ENCODE measurements around the gene HS3ST3B1.

Gene HS3ST3B1

DNA sequence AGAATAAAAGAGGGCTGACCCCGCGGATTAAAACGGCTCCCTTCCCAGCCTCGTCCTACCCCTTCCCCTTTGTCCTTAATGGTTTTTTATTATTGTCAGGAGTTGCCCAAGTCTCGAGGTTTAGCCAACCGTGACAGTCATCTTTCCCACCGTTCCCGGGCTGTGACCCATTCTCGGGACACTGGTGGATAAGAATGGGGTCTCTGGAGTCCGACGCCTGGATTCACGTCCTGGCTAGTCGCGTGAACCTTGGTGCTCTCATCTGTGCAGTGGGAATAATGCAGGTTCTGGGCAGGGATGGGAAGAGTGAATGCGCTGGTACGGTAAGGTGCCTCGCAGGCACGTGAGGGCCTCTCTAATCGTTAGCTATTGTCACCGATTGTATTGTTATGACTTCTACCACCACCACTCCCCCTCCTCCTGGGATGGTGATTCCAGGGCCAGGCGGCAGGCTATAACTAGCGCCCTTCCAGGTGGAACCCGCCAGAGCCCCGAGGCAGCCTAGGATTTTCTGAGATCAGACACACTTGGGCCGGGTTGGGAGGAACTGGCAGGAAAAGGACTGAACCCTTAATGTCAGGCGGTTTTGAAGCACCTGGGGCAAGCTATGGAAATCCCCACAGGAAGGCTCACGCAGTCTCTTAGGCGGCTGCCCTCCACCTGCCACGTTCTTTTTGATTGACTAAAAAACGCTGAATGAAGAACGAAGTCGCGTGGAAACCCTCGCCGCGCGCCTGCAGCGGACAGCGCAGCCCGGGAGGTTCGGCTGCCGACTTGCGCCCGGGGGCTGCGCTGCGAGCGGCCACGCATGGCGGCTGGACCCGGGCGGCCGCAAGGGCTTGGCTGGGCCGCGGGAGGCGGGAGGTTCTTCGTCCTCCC lies 2.7 kb downstream of the HS3ST3B1 start:
- no peak for DNase-seq (ENCODE audit: low read depth)

DNA sequence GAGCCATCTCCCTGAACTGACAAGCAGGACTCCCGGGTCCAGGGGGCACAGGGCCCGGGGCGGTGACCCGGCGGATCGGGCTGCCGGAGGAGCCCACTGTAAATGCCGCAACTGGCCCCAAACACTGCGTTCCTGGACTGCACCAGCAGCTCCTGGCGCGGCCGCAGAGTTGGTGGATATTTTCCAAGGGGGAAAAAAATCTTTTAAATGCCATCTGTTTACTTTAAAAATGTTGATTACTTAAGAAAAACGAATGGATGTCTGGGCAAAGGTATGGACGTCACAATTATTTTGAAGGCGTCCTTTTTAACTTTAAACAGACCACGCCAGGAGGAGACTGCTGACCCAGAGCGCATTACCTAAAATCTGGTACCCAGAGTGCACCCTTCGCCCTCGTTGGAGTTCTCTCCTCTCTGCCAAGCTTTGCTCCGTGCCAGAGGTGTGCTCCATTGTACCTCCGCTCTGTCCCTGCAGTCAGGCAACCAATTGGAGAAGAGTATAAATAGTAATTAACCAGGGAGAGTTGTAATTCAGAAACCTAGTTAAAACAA lies 3.4 kb downstream of the HS3ST3B1 start:
- no peak for DNase-seq (ENCODE audit: low read depth)

DNA sequence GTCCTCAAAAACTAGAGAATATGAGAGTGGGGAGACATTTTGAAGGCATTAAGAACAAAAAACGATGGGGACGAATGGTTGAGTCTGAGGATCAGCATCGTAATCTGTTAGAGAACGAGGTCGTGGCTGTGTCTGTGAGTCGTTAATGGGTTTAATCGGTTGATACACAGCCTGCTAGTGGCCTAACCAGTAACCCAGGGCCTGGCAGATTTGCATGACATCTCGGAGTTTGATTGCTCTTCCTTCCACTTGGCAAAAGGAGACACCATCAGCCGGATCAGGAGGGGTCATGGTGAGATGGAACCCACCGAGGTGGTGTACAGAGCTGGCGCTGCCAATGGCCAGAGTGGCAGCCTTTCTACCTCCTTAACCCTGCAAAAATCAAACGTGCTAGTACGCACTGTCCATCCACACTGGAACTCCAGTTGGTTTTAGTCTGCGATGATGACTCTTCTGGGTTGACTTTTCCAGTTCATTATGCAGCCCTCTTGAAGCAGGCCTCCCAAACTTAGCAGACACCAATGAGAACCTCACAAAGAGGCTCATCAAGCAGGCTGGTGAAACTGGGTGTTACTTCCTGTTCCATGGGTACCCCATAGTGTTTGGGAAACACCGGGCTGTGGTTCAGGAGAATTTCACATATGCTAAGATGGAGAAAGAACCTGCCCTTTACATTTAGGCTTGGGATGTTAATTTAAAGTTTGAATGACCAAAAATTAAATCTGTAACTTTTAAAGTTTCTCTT lies 4.1 kb downstream of the HS3ST3B1 start:
- no peak for DNase-seq (ENCODE audit: low read depth)

DNA sequence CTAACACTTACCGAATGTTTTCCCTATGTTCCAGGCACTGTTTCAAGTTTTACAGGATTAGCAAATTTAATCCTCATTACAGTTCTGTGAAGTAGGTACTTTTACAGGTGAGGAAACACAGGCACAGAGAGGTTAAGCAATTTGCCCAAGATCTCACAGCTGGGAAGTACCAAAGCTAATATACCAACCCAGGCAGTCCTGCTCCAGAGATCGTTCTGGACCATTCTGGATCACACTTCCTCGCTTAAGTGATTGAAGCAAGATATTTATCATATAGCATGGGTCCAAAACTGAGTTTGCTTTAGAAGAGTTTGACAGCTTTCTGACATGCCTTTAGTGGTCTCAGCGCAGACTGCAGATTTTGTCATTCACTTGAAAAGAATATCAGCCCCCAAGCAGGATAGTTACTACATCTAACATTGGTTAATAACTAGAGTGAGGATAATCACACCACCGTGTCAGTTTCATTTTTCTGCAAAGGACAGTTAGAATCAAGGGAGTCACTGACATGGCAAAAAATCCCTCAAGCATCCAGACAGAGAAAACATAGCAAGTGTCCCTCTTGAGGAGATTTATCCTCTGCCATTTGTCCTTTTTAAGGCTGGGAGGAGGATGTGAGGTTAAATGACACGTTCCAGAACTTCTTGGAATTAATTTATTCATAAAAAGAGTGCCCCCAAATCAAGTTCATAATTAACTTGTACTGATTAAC lies 5.1 kb downstream of the HS3ST3B1 start:
- no peak for DNase-seq (ENCODE audit: low read depth)

DNA sequence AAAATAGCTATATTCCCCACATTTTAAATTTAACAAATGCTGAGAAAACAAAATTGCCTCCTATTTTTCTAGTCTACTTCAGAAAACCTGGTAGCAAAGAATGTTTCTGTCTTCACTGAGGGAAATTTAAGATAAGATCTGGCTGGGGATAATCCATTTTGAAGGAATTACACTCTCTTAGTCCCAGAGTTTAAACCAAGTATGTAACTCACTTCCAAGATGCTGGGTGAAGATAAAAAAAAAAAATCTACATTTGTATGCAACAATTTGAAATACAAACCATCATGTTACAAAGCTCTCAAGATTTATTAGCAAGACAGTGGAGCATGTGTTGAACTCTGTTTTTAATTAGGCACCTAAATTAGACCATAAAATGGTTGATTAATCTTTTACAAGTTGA lies 5.7 kb downstream of the HS3ST3B1 start:
- no peak for DNase-seq (ENCODE audit: low read depth)

DNA sequence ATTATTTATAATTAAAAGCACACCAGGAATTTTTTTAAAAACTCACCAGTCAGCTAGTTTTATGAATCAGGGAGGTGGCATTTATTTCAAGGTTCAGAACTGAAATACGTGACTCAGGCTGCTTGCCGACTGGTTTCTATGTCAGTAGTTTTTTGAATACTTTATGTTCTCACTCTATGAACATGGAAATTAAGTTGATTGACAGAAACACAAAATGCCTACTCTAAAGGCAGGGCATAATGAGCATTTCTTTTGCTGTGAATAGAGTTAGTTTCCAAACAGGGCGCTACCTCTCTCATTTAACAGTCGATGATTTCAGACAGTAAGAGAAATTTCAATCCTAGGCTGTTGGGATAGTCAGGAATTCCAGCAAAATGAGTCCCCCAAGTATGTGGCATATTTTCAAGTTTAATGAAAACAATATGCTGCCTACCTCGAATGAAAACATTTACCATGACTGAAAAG lies 6.7 kb downstream of the HS3ST3B1 start:
- DNase-seq (ENCODE audit: low read depth) = no peak

DNA sequence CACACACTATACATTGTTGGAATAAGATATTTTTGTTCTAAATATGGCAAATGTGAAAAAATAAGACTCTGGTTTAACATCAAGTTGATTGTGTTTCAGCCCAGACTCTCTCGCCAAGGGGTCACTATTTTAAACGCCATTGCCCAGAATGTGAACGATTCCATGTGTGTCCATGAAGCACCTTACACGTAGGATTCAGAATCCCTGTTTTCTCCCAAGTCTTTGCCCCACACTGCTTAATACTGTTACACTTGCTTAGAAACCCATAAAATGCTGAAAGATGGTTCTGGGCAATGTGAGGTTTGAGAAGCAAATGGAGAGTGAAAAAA lies 7.7 kb downstream of the HS3ST3B1 start:
- no peak for DNase-seq (ENCODE audit: low read depth)

DNA sequence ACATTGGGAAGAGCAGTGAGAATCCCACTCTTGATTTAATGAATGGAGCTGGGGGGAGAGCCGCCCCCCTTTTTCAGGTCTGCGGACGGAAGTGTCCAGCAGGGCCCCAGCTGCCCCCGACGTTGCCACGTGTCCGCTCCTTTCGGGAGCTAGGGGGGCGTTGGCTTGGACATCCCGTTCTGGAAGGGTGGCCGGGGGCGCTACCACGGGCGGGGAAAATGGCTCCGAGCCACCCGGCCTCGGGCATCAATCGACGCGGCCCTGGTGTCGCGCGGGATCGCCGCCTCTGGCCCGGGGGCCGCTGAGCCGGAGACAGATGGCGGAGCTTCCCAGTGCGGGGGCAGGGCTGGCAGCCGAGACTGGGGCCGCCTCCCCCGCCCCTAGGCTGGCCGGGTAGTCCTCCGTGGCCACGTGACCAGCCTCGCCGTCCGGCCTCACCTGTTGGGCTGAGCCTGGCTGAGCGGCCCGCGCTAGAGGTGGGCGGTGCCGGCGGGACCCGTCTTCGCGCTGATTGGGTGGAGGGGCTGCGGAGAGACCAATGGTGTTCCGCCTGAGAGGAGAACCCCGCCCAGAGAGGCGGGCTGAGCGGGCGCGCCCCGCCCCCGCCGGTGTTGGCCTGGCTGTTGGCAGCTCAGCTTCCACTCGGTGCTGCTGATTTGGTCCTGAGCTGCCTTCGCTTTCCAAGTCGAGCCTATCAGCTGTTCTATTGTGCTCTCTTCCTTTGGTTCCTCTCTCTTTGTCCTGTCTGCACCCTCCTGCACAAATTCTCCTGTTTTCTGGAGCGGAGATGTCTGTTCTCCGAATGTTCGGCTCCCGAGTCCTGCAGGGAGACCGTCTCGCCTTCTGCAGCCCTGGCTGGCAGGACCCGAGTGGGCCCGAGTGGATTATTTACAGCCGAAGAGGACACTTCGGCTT lies 8.3 kb downstream of the HS3ST3B1 start:
- DNase-seq (ENCODE audit: low read depth) = peak; percentile 89

DNA sequence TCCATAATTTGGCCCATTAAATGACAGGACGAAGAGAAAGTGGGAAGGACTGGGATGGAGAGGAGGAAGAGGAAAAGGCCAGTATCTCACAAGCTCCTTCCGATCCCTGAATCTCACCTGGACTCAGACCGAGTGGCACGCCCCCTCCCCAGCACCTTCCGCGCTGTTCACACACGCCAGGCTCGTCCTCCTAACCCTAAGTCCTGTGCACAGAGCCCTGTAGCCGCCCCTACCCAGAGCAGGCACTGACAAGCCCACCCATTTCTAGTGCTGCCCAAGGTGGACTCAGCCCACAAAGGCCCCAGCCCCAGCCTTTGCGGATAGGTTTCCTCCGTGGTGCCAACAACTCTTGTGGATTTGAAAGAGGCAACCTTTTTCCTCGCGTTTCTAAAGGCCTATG lies 9.2 kb downstream of the HS3ST3B1 start:
- no peak for DNase-seq (ENCODE audit: low read depth)

DNA sequence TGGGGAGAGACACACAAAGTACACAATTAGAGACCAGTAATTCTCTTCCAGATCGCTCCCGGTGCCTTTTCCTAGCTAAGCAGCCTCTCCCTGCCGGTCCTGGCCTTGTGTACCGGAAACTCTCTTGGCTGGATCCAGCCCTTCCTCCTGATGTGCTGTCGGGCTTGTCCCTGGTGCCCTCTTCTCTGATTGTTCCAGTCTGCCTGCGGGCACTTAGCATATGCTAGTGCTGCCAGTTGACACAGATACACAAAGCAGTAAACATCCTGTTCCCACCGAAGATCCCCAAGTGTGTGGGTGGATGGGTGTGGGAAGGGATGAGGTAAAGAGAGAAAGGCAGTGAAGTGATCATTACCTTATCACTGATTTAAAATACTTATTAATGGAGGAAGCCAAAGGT lies 9.7 kb downstream of the HS3ST3B1 start:
- DNase-seq (ENCODE audit: low read depth) = no peak

DNA sequence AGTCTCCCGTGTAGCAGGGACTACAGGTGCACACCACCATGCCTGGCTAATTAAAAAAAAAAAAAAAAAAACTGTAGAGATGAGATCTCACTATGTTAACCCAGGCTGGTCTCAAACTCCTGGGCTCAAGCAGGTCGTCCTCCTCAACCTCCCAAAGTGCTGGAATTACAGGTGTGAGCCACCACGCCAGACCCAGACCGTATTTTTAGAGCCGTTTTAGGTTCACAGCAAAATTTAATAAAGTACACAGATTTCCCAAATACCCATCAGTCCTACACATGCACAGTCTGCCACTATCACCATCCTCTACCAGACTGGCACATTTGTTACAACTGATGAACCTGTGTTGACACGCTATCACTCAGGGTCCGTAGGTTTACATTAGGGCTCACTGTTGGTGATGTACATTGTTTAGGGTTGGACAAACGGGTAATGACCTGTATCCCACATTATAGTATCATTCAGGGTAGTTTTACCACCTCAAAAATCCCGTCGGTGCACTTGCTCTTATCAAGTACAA lies 10.4 kb downstream of the HS3ST3B1 start:
- DNase-seq (ENCODE audit: low read depth) = no peak

DNA sequence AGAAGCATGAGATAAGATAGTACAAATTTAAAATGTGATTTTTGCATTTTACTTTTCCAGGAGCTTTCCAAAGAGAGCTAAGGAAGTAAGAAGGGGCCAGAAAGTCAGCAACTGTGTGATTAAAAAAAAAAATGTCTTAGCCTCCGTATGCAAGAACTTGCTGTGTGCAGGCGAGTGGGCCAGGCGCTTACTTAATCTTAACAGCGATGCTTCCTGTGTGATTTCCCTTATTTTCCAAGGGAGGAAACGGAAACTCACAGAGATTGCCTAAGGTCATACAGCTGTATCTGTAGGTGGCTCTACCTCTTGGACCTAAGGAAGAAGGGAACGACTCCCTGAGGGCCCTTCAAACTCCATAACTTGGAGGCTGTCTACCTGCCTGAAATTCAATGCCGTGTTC lies 11.1 kb downstream of the HS3ST3B1 start:
- no peak for DNase-seq (ENCODE audit: low read depth)

DNA sequence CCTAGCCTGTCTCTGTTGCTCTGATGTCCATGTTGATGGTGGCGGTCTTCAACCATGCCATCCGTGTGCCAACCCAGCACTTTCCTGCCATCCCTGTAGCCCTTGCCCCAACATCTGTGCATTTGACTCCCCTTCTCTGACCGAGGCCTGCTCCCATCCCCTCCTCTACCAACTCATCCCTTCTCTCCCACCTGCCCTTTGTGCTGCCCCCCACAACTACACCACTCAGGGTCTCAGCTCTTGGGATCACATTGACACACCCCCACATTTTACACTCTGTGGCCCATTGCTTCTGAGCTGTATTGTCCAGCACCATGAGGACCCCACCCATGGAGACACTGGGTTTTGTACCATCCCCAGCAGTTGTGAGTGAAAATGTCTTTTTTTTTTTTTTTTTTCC lies 11.6 kb downstream of the HS3ST3B1 start:
- no peak for DNase-seq (ENCODE audit: low read depth)

DNA sequence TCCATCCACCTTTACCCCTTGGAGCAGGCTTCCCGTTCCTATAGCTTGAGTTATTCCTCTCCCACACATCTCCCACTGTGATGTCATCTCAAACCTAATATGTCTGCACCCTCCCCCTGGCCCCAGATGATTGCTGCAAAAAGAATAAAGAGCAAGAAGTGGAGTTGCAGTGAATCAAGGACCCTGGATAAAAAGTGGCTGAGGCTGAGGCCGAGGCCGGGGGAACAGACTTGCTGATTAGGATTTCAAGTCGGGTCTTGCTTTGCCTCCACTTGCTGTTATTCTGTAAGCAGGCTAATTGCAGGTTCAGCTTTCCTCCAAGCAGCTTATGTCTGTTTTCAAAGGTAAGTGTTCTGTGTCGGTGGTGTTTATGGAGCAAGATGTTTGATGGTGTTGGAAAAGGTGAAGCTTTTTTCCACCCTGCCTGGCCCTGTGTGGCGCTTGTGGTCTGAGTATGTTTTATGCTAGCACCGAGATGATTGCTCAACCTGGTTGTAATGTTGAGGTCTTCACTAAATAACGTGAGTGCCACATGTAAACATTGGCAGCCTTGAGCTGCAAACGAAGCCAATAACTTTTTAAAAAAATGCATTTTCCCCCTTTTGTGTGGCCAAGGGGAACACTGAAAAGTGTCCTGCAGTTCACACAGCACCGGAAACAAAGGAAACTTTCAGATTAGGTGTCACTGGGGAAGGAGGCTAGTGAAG lies 15.4 kb downstream of the HS3ST3B1 start:
- no peak for DNase-seq (ENCODE audit: low read depth)

DNA sequence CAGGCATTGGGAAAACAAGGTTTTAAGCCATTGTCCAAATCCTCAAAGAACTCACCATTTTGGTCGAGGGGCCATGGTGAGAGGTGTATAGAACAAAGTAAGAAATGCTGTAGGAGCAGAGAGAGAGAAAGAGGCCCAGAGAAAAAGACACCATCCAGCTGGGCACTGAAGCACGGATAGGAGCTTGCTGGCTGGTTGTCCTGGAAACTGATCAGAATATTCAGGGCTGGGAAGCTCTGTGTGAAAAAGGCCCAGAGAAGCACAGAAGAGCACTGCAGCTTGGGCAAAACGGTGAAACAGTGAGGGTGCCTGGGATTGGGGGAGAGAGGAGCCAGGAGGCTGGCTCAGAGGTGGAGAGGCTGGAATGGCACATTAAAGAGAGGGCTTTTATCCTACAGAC lies 16.5 kb downstream of the HS3ST3B1 start:
- DNase-seq (ENCODE audit: low read depth) = no peak

DNA sequence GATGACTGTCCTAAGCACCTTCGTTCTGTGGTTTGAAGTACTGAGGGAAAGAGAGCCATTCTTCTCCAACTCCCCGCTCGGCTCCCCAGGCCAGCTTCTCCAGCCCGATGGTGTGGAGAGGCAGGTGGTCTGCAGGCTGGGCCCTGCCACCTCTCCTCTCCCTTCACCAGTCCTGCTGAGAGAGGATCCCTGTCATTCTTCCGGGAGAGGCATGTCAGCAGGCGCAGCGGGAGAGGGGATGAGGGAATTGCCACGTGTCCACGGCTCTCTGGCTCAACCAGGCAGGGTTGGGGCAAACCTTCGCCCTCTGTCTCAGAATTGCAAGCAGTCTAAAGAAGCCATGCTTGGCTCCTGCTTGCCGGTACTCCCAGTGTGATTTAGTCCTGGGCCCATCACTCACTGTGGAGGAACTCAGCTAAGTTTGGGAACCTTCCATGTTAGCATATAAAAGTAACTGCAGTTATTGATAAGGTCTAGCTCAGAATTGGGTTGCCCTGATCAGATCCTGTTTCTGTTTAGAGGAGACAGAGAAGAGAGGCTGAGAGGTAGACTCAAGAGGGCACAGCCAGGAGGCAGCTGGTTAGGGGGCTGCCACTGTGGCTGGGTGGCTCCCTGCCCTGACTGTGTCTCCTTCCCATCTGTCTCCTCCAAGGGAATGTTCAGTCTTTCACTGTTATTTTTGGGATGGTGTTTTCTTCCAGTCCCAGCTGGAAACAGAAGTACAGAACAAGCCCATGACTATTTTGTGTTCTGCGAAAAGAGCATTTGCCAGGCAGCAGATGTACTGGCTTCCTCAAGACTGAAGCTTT lies 17.4 kb downstream of the HS3ST3B1 start:
- no peak for DNase-seq (ENCODE audit: low read depth)

DNA sequence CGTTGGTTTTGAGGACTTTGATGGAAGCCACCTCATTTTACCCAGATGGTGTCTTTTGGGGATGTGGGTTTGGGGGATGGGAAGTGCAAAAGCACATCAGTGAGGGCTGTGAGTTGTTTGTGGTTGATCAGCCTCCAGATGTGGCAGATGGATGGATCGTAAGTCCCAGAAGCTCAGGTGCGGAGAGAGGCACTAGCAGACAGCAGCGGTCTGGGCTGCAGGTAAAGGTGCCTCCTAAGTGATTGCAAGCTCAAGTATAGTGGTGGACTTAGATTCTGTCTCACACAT lies 18.0 kb downstream of the HS3ST3B1 start:
- DNase-seq (ENCODE audit: low read depth) = no peak

DNA sequence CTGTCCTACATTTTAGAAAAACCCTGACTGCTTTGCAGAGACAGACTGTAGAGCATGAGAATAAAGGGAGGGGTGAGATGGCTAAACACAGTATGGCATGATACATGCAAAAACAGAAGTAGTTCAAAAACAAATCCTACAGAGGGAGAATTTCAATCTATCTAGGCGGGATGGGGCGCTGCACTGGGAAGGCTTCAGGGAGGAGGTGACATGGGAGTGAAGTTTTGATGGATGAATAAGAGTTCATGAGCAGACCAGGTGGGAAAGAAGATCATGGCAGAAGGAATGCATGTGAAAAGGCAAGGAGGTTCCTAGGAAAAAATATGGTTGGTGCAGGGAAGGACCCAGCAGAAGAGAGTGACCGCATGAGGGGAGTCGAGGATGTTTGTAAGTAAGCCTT lies 19.2 kb downstream of the HS3ST3B1 start:
- no peak for DNase-seq (ENCODE audit: low read depth)

DNA sequence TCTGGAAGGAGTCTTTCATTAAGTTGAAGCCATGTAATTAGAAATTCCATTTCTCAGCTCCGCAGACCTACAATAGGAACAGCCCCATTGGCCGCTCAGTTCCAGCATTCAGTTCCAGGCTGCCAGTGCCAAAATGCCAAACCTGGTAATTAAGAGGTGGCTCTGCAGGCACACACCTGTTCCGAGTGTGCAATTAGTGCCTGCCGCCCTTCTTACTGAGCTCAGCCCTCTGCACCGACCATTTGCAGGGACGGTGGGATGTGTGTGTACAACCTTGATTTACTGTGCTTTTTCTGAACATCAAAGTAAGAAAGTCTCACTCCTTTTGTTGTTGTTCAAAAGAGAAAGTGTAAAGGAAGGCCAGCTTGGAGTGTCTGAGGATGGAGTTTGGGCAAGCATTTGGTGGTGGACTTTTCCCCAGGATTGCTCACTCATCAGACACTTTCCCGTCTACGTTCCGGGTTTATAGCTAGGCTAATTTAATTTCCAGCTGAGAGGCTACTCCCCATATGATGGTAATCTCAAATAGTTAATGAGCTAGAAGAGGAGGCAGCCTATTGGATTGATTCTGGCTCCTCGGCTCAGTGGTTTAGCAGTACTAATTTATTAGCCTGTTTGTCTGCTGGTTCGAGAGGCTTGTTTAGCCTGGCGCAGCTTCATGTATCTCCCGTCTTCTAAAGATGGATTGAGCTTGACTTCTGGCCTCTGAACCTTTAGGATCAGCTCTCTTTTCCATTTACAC lies 20.0 kb downstream of the HS3ST3B1 start:
- DNase-seq (ENCODE audit: low read depth) = no peak
